Thymus (tissue), 2 donors: Measurements from ENCODE around the gene TACC3. TPM values are rescaled to one million over a fixed set of nuclear protein-coding genes. Genes with fewer than 3 reads are reported as not detected.

Experiments used
- polyA plus RNA-seq: library from polyadenylated mRNA; stranded (reverse); fragments of 200-250 nt; gene quantifications from one replicate; pipeline ENCODE4 v1.2.3, GENCODE V29; 2013
- total RNA-seq: library from RNA; stranded (reverse); fragments of 120-200 nt; gene quantifications from one replicate; pipeline ENCODE4 v1.2.4, GENCODE V29; 2013
- donor health status: healthy.

TACC3 gene
- total and polyA plus RNA-seq, 2 donors: 31.4 to 46.7 TPM

Other genes with a start within 250 kb of the TACC3 start
- gene FAM53A, start 37.2 kb upstream of the TACC3 start, total RNA-seq: 1.0 TPM
- gene FAM53A, start 37.2 kb upstream of the TACC3 start, polyA plus RNA-seq: 2.0 TPM
- gene SLBP, start 9.2 kb upstream of the TACC3 start, total RNA-seq: 96.2 TPM
- gene SLBP, start 9.2 kb upstream of the TACC3 start, polyA plus RNA-seq: 53.1 TPM
- gene TMEM129, start 198 bp upstream of the TACC3 start, total RNA-seq: 15.1 TPM
- gene TMEM129, start 198 bp upstream of the TACC3 start, polyA plus RNA-seq: 23.2 TPM
- gene FGFR3, start 71.8 kb downstream of the TACC3 start, total RNA-seq: 3.8 TPM
- 13.2 TPM for gene FGFR3, start 71.8 kb downstream of the TACC3 start, polyA plus RNA-seq
- gene LETM1, start 134.6 kb downstream of the TACC3 start, total RNA-seq: 68.3 TPM
- gene LETM1, start 134.6 kb downstream of the TACC3 start, polyA plus RNA-seq: 16.8 TPM
- gene NSD2, start 149.9 kb downstream of the TACC3 start, total RNA-seq: 65.3 TPM
- gene NSD2, start 149.9 kb downstream of the TACC3 start, polyA plus RNA-seq: 18.6 TPM